K562 (cell line): ENCODE measurements around the gene RRP9. TPM values are rescaled to one million over a fixed set of nuclear protein-coding genes. Genes with fewer than 3 reads are reported as not detected.

Source experiments
- ATAC-seq: fragments of 200-7000 bp; cut with Tn5 transposase; 3 replicates; pipeline ENCODE4 v1.9.1; 2020; ENCODE audit warnings: moderate library complexity
- BruUV-seq: library from RNA; stranded (reverse); fragments of 400-500 nt; replicated peaks from 2 replicates; lab custom pipeline; 2021; lab: Mats Ljungman, UMichigan
- CTCF ChIA-PET: fragments of 300-600 bp; formaldehyde crosslinking; extraction: SDS; loops from one replicate; lab custom pipeline; 2021; ENCODE audit warnings: low intra/inter-chr PET ratio; lab: Yijun Ruan, JAX
- POLR2A ChIA-PET: fragments of 300-600, 350-650 bp; sonication (Branson Sonifier 250); formaldehyde crosslinking; extraction: SDS; loops from one replicate; lab custom pipeline; 2021; ENCODE audit warnings: antibody characterized with exemption, inconsistent platforms; lab: Yijun Ruan, JAX
- DNase-seq, 4 experiments: peaks; one replicate each; pipeline versions ENCODE4 v3.0.0 to v3.0.0-alpha.2; 2011 to 2018; ENCODE audit warnings: low spot score in 3 of 4, mixed read lengths in 3 of 4; ENCODE audit errors: extremely low read depth in 1 of 4
- FAIRE-seq: peaks from 2 replicates; lab custom pipeline; 2011; peaks lifted over from hg19 to GRCh38; lab: Jason Lieb, UNC
- H2AFZ ChIP-seq: 2 replicates; pipeline ENCODE4 v1.6.0; 2011; ENCODE audit warnings: low read depth, low read length, control low read depth, inconsistent platforms
- H3K27ac ChIP-seq: fragments of 200-600 bp; 3 replicates; pipeline ENCODE4 v1.8.0; 2011; ENCODE audit warnings: low read depth, mild to moderate bottlenecking, control low read depth, inconsistent platforms, low read length, moderate library complexity, mixed read lengths; ENCODE audit errors: extremely low read depth
- H3K27me3 ChIP-seq, 2 experiments: fragments of 300-600 bp in 1 of 2; 2 replicates in 1 of 2; 3 replicates in 1 of 2; pipeline versions ENCODE4 v1.6.0 to v1.8.0; 2011; ENCODE audit warnings: inconsistent platforms in 2 of 2, low read length in 2 of 2, mild to moderate bottlenecking in 1 of 2, mixed read lengths in 1 of 2, moderate library complexity in 1 of 2; ENCODE audit not compliant: control insufficient read depth in 2 of 2, insufficient read depth in 2 of 2
- H3K36me3 ChIP-seq: fragments of 300-600 bp; 3 replicates; pipeline ENCODE4 v1.8.0; 2011; ENCODE audit warnings: mild to moderate bottlenecking, low read length, inconsistent platforms; ENCODE audit not compliant: control insufficient read depth, insufficient read depth
- H3K4me1 ChIP-seq, 2 experiments: fragments of 200-600 bp in 1 of 2; replicated peaks in 1 of 2; 2 replicates in 1 of 2; 3 replicates in 1 of 2; pipeline versions ENCODE4 v1.5.1 to v1.8.0; 2011; ENCODE audit warnings: inconsistent platforms in 2 of 2, low read length in 2 of 2, mild to moderate bottlenecking in 1 of 2, mixed read lengths in 1 of 2, moderate library complexity in 1 of 2; ENCODE audit not compliant: control insufficient read depth in 2 of 2, insufficient read depth in 2 of 2
- H3K4me2 ChIP-seq: 2 replicates; pipeline ENCODE4 v1.6.1; 2011; ENCODE audit warnings: low read length, control low read depth, inconsistent platforms, mixed read lengths; ENCODE audit not compliant: insufficient read depth
- H3K4me3 ChIP-seq: fragments of 200-600 bp; sonication (generic), shearing (Covaris generic); 2 replicates; pipeline ENCODE4 v1.5.1; 2016; ENCODE audit warnings: control low read depth, inconsistent platforms
- H3K79me2 ChIP-seq: fragments of 200-600 bp; 3 replicates; pipeline ENCODE4 v1.8.0; 2011; ENCODE audit warnings: low read length, inconsistent platforms; ENCODE audit not compliant: control insufficient read depth, insufficient read depth
- H3K9ac ChIP-seq, 2 experiments: 2 replicates each; pipeline versions ENCODE4 v1.6.0 to v1.6.1; 2011; ENCODE audit warnings: low read depth in 2 of 2, low read length in 2 of 2, control low read depth in 1 of 2, inconsistent platforms in 1 of 2, mild to moderate bottlenecking in 1 of 2, mixed read lengths in 1 of 2; ENCODE audit not compliant: insufficient read depth in 1 of 2
- H3K9me1 ChIP-seq: one replicate; pipeline ENCODE4 v1.6.0; 2011; ENCODE audit warnings: inconsistent platforms, mild to moderate bottlenecking, low read length, moderate library complexity; ENCODE audit not compliant: control insufficient read depth, insufficient read depth
- H3K9me3 ChIP-seq: replicated peaks from 2 replicates; pipeline ENCODE4 v1.5.1; 2011; ENCODE audit warnings: low read depth, low read length, inconsistent platforms; ENCODE audit not compliant: control insufficient read depth, insufficient read depth
- H4K20me1 ChIP-seq: replicated peaks from 2 replicates; pipeline ENCODE4 v1.6.1; 2011; ENCODE audit warnings: low read length, inconsistent platforms, mixed read lengths; ENCODE audit not compliant: control insufficient read depth, insufficient read depth
- CBX1 ChIP-seq: sonication (generic); IDR thresholded peaks from 2 replicates; pipeline ENCODE4 v1.6.1; 2016; ENCODE audit warnings: antibody characterized with exemption, low read depth, mild to moderate bottlenecking
- CC2D1A ChIP-seq: fragments of 450-650 bp; IDR thresholded peaks from 2 replicates; pipeline ENCODE4 v1.6.1; 2017; ENCODE audit warnings: mild to moderate bottlenecking
- EZH2 ChIP-seq: IDR thresholded peaks from 2 replicates; pipeline ENCODE4 v1.6.1; 2012; ENCODE audit warnings: low read depth, mild to moderate bottlenecking, inconsistent platforms, low read length, borderline replicate concordance
- HIVEP1 ChIP-seq: fragments of 250-450 bp; sonication (Bioruptor Pico); IDR thresholded peaks from 2 replicates; pipeline ENCODE4 v1.4.0; 2020; ENCODE audit warnings: mild to moderate bottlenecking
- MTF1 ChIP-seq: fragments of 250-450 bp; sonication (Bioruptor Pico); IDR thresholded peaks from 2 replicates; pipeline ENCODE4 v1.9.0; 2021; ENCODE audit warnings: moderate library complexity, mild to moderate bottlenecking, inconsistent platforms, borderline replicate concordance
- RFX7 ChIP-seq: fragments of 250-450 bp; sonication (Bioruptor Pico); IDR thresholded peaks from 2 replicates; pipeline ENCODE4 v1.5.1; 2021; ENCODE audit warnings: mild to moderate bottlenecking
- U2AF1 ChIP-seq: fragments of 200-400 bp; formaldehyde crosslinking; optimal IDR thresholded peaks from 2 replicates; pipeline ENCODE3; 2017; ENCODE audit warnings: mild to moderate bottlenecking, low read depth, low read length, moderate library complexity
- ZNF197 ChIP-seq: fragments of 200-800 bp; sonication (Bioruptor generic); IDR thresholded peaks from 2 replicates; pipeline ENCODE4 v1.6.1; 2016; ENCODE audit warnings: low read depth, missing genetic modification characterization, missing compliant biosample characterization
- ZNF589 ChIP-seq: fragments of 200-800 bp; sonication (Bioruptor generic); IDR thresholded peaks from 2 replicates; pipeline ENCODE4 v1.6.1; 2016; ENCODE audit warnings: low read depth, missing genetic modification characterization, missing compliant biosample characterization
- ZNF764 ChIP-seq: fragments of 250-450 bp; sonication (Bioruptor Pico); IDR thresholded peaks from 2 replicates; pipeline ENCODE4 v1.4.0; 2020; ENCODE audit warnings: low read depth, mild to moderate bottlenecking, moderate library complexity
- WGBS: fragments of 100-300 bp; shearing (Covaris generic); methylation state at CpG from one replicate; pipeline ENCODE4 v1.1.6; 2016; ENCODE audit warnings: low coverage, mixed read lengths; ENCODE audit not compliant: insufficient coverage; ENCODE audit errors: missing lambda C conversion rate; 5-methylcytosine and 5-hydroxymethylcytosine counted together
- in situ Hi-C: fragments of 300-500 bp; cut with MboI; formaldehyde crosslinking; loops from 4 replicates; pipeline ENCODE4 v1.15.0; 2018; ENCODE audit warnings: inconsistent platforms, mixed read lengths
- intact Hi-C: fragments of 100-400 bp; cut with micrococcal nuclease; formaldehyde crosslinking; loops from 2 replicates; pipeline ENCODE4 v1.14.2; 2022
- polyA plus RNA-seq, 8 experiments: library from polyadenylated mRNA; depleted of rRNA in 4 of 8; stranded (reverse) in 5 of 8; unstranded in 3 of 8; fragments of >200 nt; fragmentation: Nextera tagmentation in 2 of 8; fragmentation: Illumina TruSeq in 1 of 8; extraction: Ambion mirVana in 2 of 8; extraction: Trizol in 1 of 8; gene quantifications; 2 replicates each; pipeline versions ENCODE4 v1.2.1 to v1.2.3, GENCODE V29; 2011 to 2014; ENCODE audit warnings: inconsistent platforms in 1 of 8, missing spikeins in 1 of 8
- total RNA-seq, 7 experiments: library from RNA; depleted of rRNA in 6 of 7; stranded (reverse); fragments of >200 nt in 6 of 7; fragmentation: Illumina TruSeq in 2 of 7; extraction: Trizol in 2 of 7; gene quantifications; 2 replicates each; pipeline versions ENCODE4 v1.2.1 to v1.2.3, GENCODE V29; 2011 to 2021; ENCODE audit warnings: low replicate concordance in 1 of 7
- TF ChIP-seq, protein P1 (sequence below): sonication (generic); formaldehyde crosslinking; IDR thresholded peaks from 2 replicates; pipeline ENCODE4 v1.8.0; 2022; ENCODE audit warnings: mild to moderate bottlenecking, missing genetic modification reagents
- TF ChIP-seq, protein P2 (sequence below), 2 experiments: fragments of 450-650 bp; conservative IDR thresholded peaks; 2 replicates each; pipeline ENCODE4 v1.6.1; 2017; ENCODE audit warnings: mild to moderate bottlenecking in 2 of 2, moderate library complexity in 2 of 2

Gene RRP9
- total and polyA plus RNA-seq, 9 of the 15 experiments (the other 6 are each of a cell fraction or from before 2014, with no cell fraction given) = 5.2 to 67.0 (median 45.9) TPM

DNA sequence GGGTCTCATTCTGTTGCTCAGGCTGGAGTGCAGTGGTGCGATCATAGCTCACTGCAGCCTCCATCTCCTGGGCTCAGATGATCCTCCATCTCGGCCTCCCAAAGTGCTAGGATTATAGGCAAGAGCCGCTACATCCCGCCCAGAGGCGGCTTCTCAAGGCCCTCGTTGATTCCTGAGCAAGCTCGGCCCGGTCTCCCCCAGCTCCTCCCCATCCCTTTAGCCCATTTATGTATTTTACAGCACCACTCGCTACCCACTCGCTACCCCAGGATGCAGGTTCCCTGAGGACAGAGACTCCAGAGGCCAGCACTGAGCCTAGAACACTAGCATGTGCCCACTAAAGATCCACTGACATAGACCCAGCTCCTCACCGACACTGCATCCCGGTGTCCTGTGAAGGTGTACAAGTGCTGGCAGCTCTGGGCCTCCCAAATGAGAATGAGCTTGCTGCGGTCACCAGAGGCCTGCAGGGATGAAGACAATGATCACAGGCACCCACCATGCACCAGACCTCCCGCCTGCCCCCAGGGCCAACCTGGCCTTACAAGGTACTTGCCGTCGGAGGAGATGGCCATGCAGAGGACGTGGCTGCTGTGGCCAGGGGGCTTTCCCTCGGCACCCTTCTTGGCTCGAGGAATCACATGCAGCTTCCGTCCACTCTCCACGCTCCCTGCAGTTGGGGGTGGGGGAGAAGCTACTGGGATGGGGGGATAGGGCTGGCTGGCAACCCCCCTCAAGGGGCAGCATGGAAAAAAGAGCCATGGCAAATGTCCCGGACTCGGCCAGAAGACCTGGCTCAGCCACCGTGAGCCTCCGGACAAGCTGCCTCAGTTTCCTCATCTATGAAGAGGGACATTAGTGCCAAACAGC is 5.6 kb downstream of the RRP9 start:
- Histone ChIP-seq H3K9me1 (peaks cover 5% of the 10 kb centered on the region), H3K27ac (no peak overlapping the region), H3K4me2 (no peak overlapping the region), H3K36me3 (peaks cover 76% of the 10 kb centered on the region; the same call in 2 of the 3 replicates), H3K79me2 (peaks cover 29% of the 10 kb centered on the region), H3K9ac (no peak overlapping the region), H3K9me3 (no peaks in the 10 kb centered on the region), H3K4me1 (peaks cover 8% of the 10 kb centered on the region in 2 experiments; a peak in 4 of 5 replicates), H3K27me3 (no peaks in the 10 kb centered on the region), H3K4me3 (no peak overlapping the region), H4K20me1 (no peaks in the 10 kb centered on the region), H2AFZ (no peak overlapping the region)
- FAIRE-seq = no peak
- BruUV-seq = no TSS peak
- ChIA-PET POLR2A (no interaction called here), CTCF (no interaction called here)
- no peak for ATAC-seq
- no peak for DNase-seq
- 97% methylated on average over 16 of the region's 25 CpGs for WGBS
- in situ Hi-C loops = no loop called here
- intact Hi-C loops = no loop called here
- TF ChIP-seq ZNF197 (CRISPR knock-in tag) = no peak
- TF ChIP-seq ZNF764 (CRISPR knock-in tag) = no peak
- no peak for TF ChIP-seq U2AF1
- TF ChIP-seq, protein P1, sequence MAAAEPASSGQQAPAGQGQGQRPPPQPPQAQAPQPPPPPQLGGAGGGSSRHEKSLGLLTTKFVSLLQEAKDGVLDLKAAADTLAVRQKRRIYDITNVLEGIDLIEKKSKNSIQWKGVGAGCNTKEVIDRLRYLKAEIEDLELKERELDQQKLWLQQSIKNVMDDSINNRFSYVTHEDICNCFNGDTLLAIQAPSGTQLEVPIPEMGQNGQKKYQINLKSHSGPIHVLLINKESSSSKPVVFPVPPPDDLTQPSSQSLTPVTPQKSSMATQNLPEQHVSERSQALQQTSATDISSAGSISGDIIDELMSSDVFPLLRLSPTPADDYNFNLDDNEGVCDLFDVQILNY (CRISPR knock-in tag) = no peak
- TF ChIP-seq, protein P2, sequence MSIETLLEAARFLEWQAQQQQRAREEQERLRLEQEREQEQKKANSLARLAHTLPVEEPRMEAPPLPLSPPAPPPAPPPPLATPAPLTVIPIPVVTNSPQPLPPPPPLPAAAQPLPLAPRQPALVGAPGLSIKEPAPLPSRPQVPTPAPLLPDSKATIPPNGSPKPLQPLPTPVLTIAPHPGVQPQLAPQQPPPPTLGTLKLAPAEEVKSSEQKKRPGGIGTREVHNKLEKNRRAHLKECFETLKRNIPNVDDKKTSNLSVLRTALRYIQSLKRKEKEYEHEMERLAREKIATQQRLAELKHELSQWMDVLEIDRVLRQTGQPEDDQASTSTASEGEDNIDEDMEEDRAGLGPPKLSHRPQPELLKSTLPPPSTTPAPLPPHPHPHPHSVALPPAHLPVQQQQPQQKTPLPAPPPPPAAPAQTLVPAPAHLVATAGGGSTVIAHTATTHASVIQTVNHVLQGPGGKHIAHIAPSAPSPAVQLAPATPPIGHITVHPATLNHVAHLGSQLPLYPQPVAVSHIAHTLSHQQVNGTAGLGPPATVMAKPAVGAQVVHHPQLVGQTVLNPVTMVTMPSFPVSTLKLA (conservative IDR thresholded peaks at IDR 0.05) = no peak
- no peak for TF ChIP-seq EZH2
- TF ChIP-seq CC2D1A = no peak
- no peak for TF ChIP-seq MTF1 (CRISPR knock-in tag)
- TF ChIP-seq RFX7 = no peak
- no peak for TF ChIP-seq HIVEP1 (CRISPR knock-in tag)
- no peak for TF ChIP-seq CBX1
- no peak for TF ChIP-seq ZNF589
